Epithelial cell of proximal tubule (primary cell): ENCODE data around the gene HSF2. TPM values are rescaled to one million over a fixed set of nuclear protein-coding genes. Genes with fewer than 3 reads are reported as not detected.
A peak's percentile ranks its signal among the peaks of the same experiment; 100 is the strongest.
"Not testable (repeated sequence)": the region's sequence is repeated elsewhere in the genome, so short reads cannot be mapped to it uniquely, and the experiment has no call there.

Experiments
- DNase-seq: peaks from one replicate; pipeline ENCODE4 v3.0.0-alpha.2; 2011; ENCODE audit warnings: low read depth
- H3K4me3 ChIP-seq: 2 replicates; pipeline ENCODE4 v1.5.1; 2011; ENCODE audit warnings: low read depth, mild to moderate bottlenecking, low read length
- CTCF ChIP-seq: conservative IDR thresholded peaks from 2 replicates; pipeline ENCODE4 v1.5.1; 2012; ENCODE audit warnings: low read depth, mild to moderate bottlenecking, low read length
- total RNA-seq: library from RNA; depleted of rRNA; stranded (reverse); fragments of >200 nt; gene quantifications from 2 replicates; pipeline ENCODE4 v1.2.3, GENCODE V29; 2015

HSF2 gene
- total RNA-seq, 1 donor from 2014 or later: 17.1 TPM

- no peak for TF ChIP-seq CTCF
- H3K4me3 ChIP-seq: no peak overlapping the region
- DNase-seq: no peak
Measured at GRCh38 chr6:122438975-122439374, 39.5 kb downstream of the HSF2 start.

- TF ChIP-seq CTCF: no peak
- DNase-seq: no peak
- H3K4me3 ChIP-seq: no peak overlapping the region
Measured at GRCh38 chr6:122445274-122445673, 45.8 kb downstream of the HSF2 start.

- no peak overlapping the region for H3K4me3 ChIP-seq
- no peak for TF ChIP-seq CTCF
- peak; percentile 41 for DNase-seq
Measured at GRCh38 chr6:122449069-122449468, 49.6 kb downstream of the HSF2 start.

- TF ChIP-seq CTCF: no peak
Measured at GRCh38 chr6:122452509-122452908, 53.1 kb downstream of the HSF2 start.

GRCh38 chr6:122454673-122455072 lies 55.2 kb downstream of the HSF2 start:
- TF ChIP-seq CTCF: no peak
- DNase-seq: no peak
- H3K4me3 ChIP-seq: no peak overlapping the region

More at GRCh38 chr6:122452509-122452908, 53.1 kb downstream of the HSF2 start:
- no peak overlapping the region for H3K4me3 ChIP-seq
- no peak for DNase-seq

- not testable (repeated sequence) for DNase-seq, H3K4me3 ChIP-seq
Measured at GRCh38 chr6:122455116-122455515, 55.7 kb downstream of the HSF2 start.

GRCh38 chr6:122458087-122458486 lies 58.6 kb downstream of the HSF2 start:
- no peak for DNase-seq
- H3K4me3 ChIP-seq: no peak overlapping the region
- TF ChIP-seq CTCF: no peak

GRCh38 chr6:122459240-122459639 lies 59.8 kb downstream of the HSF2 start:
- DNase-seq: no peak
- no peak overlapping the region for H3K4me3 ChIP-seq
- TF ChIP-seq CTCF: no peak

- not testable (repeated sequence) for H3K4me3 ChIP-seq, DNase-seq
Measured at GRCh38 chr6:122459865-122460416, 60.5 kb downstream of the HSF2 start.
